Right lobe of liver (tissue), 6 donors: Measurements from ENCODE around the gene ADIPOR1. TPM values are rescaled to one million over a fixed set of nuclear protein-coding genes. Genes with fewer than 3 reads are reported as not detected.

Experiments
- ATAC-seq, 4 donors: fragments of 200-7000 bp; cut with Tn5 transposase; one replicate each; pipeline ENCODE4 v1.9.1; 2020; ENCODE audit warnings: mild to moderate bottlenecking in 4 of 4, moderate library complexity in 4 of 4
- DNase-seq, 3 donors: peaks; one replicate each; pipeline ENCODE4 v3.0.0-alpha.2; 2020
- H3K27ac ChIP-seq, 3 donors: fragments of 200-600 bp; one replicate each; pipeline ENCODE4 v1.8.0; 2022
- H3K27me3 ChIP-seq, 2 donors: fragments of 200-600 bp; one replicate each; pipeline ENCODE4 v1.8.0; 2022
- H3K36me3 ChIP-seq, 4 donors: fragments of 200-600 bp; sonication (generic) in 1 of 4; one replicate each; pipeline versions ENCODE4 v1.5.1 to v1.8.0; 2017 to 2022; ENCODE audit warnings: control low read depth in 1 of 4
- H3K4me1 ChIP-seq, 4 donors: fragments of 200-600 bp; sonication (generic) in 1 of 4; one replicate each; pipeline versions ENCODE4 v1.5.1 to v1.8.0; 2017 to 2022; ENCODE audit warnings: control low read depth in 1 of 4
- H3K4me3 ChIP-seq, 3 donors: fragments of 200-600 bp; one replicate each; pipeline ENCODE4 v1.8.0; 2022
- H3K9me3 ChIP-seq, 4 donors: fragments of 200-600 bp; sonication (generic) in 1 of 4; one replicate each; pipeline versions ENCODE4 v1.5.1 to v1.8.0; 2017 to 2022; ENCODE audit warnings: control low read depth in 1 of 4
- POLR2A ChIP-seq: fragments of 450-650 bp; IDR thresholded peaks from one replicate; pipeline ENCODE4 v1.6.1; 2017; ENCODE audit warnings: antibody characterized with exemption, mild to moderate bottlenecking
- WGBS: methylation state at CpG from one replicate; pipeline ENCODE4 v1.1.6; 2018; ENCODE audit warnings: low coverage, low lambda C conversion rate; ENCODE audit not compliant: insufficient coverage; ENCODE audit errors: missing lambda C conversion rate; 5-methylcytosine and 5-hydroxymethylcytosine counted together
- intact Hi-C, 2 donors: fragments of 100-400 bp; cut with DNase I; formaldehyde crosslinking; loops; one replicate each; pipeline versions ENCODE4 v1.11.2 to v1.14.1; 2022
- total RNA-seq, 6 experiments: library from RNA; depleted of rRNA in 2 of 6; stranded (reverse); fragments of >200 nt in 2 of 6; fragmentation: NEBNext Ultra II Directional in 3 of 6; extraction: Animal tissue kit (Norgen Biotek cat#: 25700) in 3 of 6; gene quantifications; one replicate each; pipeline versions ENCODE4 v1.1.0 to v1.2.4, GENCODE V29; 2016 to 2023
- TF ChIP-seq, protein P1 (sequence below), 4 donors: fragments of 200-600 bp in 3 of 4; fragments of 450-650 bp in 1 of 4; IDR thresholded peaks; one replicate each; pipeline versions ENCODE4 v1.5.1 to v1.8.0; 2016 to 2022; ENCODE audit warnings: antibody characterized with exemption in 4 of 4, mild to moderate bottlenecking in 2 of 4
- donor health status: DM: no; HTN: yes; CAD: no.
- donor health status: DM: no; HTN: no; CAD: no.
- donor health status: DM: no; HTN: no; CAD: no.
- donor health status: DM: no; HTN: yes; CAD: no.
- donor health status: DM: no; HTN: yes; CAD: no.

Gene ADIPOR1
- total RNA-seq, 6 experiments from 2014 or later, result 49.3 to 88.3 (median 61.1) TPM

DNA sequence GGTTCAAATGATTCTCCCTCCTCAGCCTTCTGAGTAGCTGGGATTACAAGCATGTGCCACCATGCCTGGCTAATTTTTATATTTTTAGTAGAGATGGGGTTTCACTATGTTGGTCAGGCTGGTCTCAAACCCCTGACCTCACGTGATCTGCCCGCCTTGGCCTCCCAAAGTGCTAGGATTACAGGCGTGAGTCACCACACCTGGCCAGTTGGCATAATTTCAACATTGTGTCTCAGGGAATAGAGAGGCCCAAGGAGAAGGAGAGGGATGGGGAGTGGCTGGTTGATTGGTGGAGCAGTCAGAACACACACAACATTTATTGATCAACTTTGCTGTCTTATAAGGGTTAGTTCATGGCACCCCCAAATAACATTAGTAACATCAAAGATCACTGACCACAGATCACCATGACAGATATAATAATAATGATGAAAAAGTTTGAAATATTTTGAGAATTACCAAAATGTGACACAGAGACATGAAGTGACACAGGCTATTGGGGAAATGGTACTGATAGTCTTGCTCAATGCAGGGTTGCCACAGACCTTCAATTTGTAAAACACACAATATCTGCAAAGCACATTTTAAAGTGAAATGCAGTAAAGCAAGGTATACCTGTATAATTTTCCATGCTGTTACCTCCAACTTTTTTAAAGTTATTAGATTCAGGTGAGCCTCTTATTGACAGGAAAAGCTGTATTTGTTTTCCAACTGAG is 24.8 kb upstream of the ADIPOR1 start:
- H3K27me3 ChIP-seq, result no peaks in the 10 kb centered on the region
- H3K27ac ChIP-seq, result no peak overlapping the region
- no peaks in the 10 kb centered on the region for H3K9me3 ChIP-seq
- no peak for TF ChIP-seq POLR2A
- TF ChIP-seq, protein P1, sequence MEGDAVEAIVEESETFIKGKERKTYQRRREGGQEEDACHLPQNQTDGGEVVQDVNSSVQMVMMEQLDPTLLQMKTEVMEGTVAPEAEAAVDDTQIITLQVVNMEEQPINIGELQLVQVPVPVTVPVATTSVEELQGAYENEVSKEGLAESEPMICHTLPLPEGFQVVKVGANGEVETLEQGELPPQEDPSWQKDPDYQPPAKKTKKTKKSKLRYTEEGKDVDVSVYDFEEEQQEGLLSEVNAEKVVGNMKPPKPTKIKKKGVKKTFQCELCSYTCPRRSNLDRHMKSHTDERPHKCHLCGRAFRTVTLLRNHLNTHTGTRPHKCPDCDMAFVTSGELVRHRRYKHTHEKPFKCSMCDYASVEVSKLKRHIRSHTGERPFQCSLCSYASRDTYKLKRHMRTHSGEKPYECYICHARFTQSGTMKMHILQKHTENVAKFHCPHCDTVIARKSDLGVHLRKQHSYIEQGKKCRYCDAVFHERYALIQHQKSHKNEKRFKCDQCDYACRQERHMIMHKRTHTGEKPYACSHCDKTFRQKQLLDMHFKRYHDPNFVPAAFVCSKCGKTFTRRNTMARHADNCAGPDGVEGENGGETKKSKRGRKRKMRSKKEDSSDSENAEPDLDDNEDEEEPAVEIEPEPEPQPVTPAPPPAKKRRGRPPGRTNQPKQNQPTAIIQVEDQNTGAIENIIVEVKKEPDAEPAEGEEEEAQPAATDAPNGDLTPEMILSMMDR (IDR thresholded peaks at IDR 0.05), result no peak
- whole genome bisulfite sequencing, result 89% methylated on average over 3 of the region's 3 CpGs
- DNase-seq (no peak), ATAC-seq (no peak)
- intact Hi-C loops, result no loop called here
- no peaks in the 10 kb centered on the region for H3K4me1 ChIP-seq
- H3K36me3 ChIP-seq, result no peaks in the 10 kb centered on the region
- no peak overlapping the region for H3K4me3 ChIP-seq

DNA sequence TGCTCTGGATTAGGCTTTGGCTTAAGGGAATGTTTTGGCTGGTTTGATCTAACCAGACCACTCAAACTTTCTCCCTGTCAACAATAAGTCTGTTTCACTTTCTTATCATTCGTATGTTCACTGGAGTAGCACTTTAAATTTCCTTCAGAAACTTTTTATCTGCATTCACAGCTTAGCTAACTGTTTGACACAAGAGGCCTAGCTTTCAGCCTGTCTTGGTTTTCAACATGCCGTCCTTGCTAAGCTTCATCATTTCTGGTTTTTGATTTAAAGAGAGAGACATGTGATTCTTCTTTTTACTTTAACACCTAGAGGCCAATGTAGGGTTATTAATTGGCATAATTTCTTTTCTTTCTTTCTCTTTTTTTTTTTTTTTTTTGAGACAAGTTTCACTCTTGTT is 23.8 kb upstream of the ADIPOR1 start:
- DNase-seq (no peak), ATAC-seq (no peak)
- 68% methylated on average over 2 of the region's 2 CpGs for WGBS
- Histone ChIP-seq H3K36me3 (no peaks in the 10 kb centered on the region), H3K4me3 (no peak overlapping the region), H3K4me1 (no peaks in the 10 kb centered on the region), H3K27me3 (no peaks in the 10 kb centered on the region), H3K27ac (no peak overlapping the region), H3K9me3 (no peaks in the 10 kb centered on the region)
- intact Hi-C loops, result no loop called here
- TF ChIP-seq POLR2A, result no peak
- TF ChIP-seq, protein P1 (IDR thresholded peaks at IDR 0.05), result no peak

DNA sequence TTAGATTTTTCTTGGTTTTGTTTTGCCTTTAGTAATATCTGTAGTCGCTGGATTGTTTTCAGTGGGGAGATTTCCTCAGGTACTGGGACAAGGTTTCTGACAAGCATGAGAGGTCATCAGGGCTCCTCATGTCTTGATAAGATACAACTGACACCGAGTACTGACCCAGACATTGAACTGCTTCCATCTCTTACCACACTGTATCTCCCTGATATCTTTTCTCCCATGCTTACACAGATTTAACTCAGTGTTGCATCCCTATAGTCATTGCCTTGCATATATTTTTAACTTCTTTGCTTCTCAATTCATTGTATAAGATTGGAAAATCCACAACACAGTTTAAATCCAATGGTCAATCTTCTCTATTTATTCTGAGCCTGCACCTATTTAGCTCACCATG is 21.3 kb upstream of the ADIPOR1 start:
- Histone ChIP-seq H3K4me3 (no peak overlapping the region), H3K27me3 (no peaks in the 10 kb centered on the region), H3K27ac (no peak overlapping the region), H3K36me3 (no peaks in the 10 kb centered on the region), H3K4me1 (no peaks in the 10 kb centered on the region), H3K9me3 (no peaks in the 10 kb centered on the region)
- WGBS, result 51% methylated on average over 2 of the region's 2 CpGs
- ATAC-seq (no peak), DNase-seq (no peak)
- TF ChIP-seq, protein P1 (IDR thresholded peaks at IDR 0.05), result no peak
- TF ChIP-seq POLR2A, result no peak
- intact Hi-C loops, result no loop called here

DNA sequence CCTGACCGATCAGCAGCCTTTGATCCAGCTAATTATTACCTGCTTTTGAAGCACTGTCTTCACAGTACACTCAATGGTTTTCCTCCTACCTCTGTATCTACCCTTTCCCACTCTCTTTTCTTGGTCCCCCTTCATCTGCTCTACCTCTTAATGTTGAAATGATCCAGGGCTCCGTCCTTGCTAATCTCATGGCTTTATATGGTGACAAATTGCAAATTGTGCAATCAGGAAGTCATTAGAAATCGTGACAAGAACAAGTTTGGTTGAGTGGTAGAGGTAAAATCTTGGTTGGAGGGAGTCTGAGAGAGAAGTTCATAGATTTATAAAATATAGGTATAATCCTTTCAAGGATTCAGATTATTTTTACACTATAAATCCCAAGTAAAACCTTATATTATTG is 18.5 kb upstream of the ADIPOR1 start:
- H3K36me3 ChIP-seq, result no peaks in the 10 kb centered on the region
- no peaks in the 10 kb centered on the region for H3K4me1 ChIP-seq
- no peak for DNase-seq
- TF ChIP-seq POLR2A, result no peak
- TF ChIP-seq, protein P1 (IDR thresholded peaks at IDR 0.05), result no peak
- no peaks in the 10 kb centered on the region for H3K27me3 ChIP-seq
- H3K4me3 ChIP-seq, result no peak overlapping the region
- 27% methylated on average over 3 of the region's 3 CpGs for WGBS
- ATAC-seq, result no peak
- intact Hi-C loops, result no loop called here
- H3K27ac ChIP-seq, result no peak overlapping the region
- H3K9me3 ChIP-seq, result no peaks in the 10 kb centered on the region
